Activated CD8-positive, alpha-beta T cell treated with anti-CD3 and anti-CD28 coated beads, Interleukin-2, amount 10 ng/mL, durations not matched to agents 7 days and 5 days (primary cell): ENCODE results near the gene TBX20. TPM values are rescaled to one million over a fixed set of nuclear protein-coding genes. Genes with fewer than 3 reads are reported as not detected.

Experiments used
- ATAC-seq: fragments of 150-1000 bp; cut with Tn5 transposase; one replicate; pipeline ENCODE4 v1.10.0; 2021; ENCODE audit warnings: moderate library complexity
- CTCF ChIA-PET: fragments of 350-600 bp; sonication (Branson Sonifier 250); formaldehyde crosslinking; loops from one replicate; lab custom pipeline; 2021; ENCODE audit warnings: antibody characterized with exemption; lab: Charles Lee
- POLR2A ChIA-PET: fragments of 350-600 bp; sonication (Branson Sonifier 250); formaldehyde crosslinking; loops from one replicate; lab custom pipeline; 2021; ENCODE audit warnings: antibody characterized with exemption; lab: Charles Lee
- DNase-seq: peaks from one replicate; pipeline ENCODE4 v3.0.0-alpha.2; 2020
- H3K27ac Mint-ChIP-seq: one replicate; pipeline ENCODE4 v1.8.0; 2021; ENCODE audit warnings: mild to moderate bottlenecking, mixed read lengths
- H3K27me3 Mint-ChIP-seq: one replicate; pipeline ENCODE4 v1.8.0; 2021; ENCODE audit warnings: low read depth, mixed read lengths
- H3K36me3 Mint-ChIP-seq: one replicate; pipeline ENCODE4 v1.8.0; 2021; ENCODE audit warnings: low read depth, mixed read lengths
- H3K4me1 Mint-ChIP-seq: one replicate; pipeline ENCODE4 v1.8.0; 2021; ENCODE audit warnings: low read depth, mixed read lengths
- H3K4me3 Mint-ChIP-seq: one replicate; pipeline ENCODE4 v1.8.0; 2021; ENCODE audit warnings: mild to moderate bottlenecking, mixed read lengths
- H3K9me3 Mint-ChIP-seq: one replicate; pipeline ENCODE4 v1.8.0; 2022; ENCODE audit warnings: mixed read lengths; ENCODE audit not compliant: insufficient read depth
- total RNA-seq, 2 experiments: library from RNA; stranded (reverse); gene quantifications; one replicate each; pipeline ENCODE4 v1.2.3, GENCODE V29; 2021

The TBX20 gene
- total RNA-seq, 2 experiments from 2014 or later = not detected

DNA sequence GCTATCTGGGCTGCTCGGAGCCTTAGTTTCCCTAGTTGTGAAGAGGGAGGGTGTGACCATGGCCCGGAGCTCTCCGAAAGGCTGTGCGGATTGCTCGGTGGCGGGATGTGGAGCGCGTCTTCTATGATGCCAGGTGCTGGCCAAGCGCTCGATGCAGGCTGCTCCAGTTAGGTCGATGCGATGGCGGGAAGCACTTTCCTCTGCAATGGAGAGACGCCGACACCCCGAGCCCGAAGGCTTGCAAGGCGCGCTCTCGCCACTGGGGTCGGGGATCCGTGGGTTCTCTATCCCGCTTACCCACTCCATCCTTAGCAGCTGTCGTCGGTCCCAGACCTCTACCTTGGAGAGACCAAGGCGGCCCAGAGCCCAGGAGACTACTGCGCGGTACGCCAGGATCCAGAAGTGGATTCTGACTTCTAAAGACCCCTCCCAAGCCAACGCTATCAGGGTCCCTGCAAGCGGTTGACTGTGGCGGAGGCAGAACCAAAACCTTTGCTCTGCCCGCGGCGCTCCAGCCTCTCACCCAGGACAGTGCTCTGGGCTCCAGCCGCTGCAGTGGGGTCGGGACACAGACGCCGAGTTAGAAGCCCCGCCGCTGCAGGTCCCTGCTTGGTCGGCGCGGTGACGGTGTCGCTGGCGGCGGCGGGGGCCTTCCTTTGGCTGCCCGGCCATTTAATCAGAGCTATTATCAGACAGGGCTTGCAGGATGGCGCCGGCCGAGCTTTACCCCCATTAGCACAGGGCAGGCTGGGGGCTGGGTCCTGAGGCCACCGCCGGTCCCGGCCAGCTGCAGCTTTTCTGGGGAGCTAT is 7.8 kb upstream of the TBX20 start:
- no peak for DNase-seq
- CTCF ChIA-PET = interaction anchor here (1.2 kb wide), 1 partner anchor 12 kb away, joined by 5 read pairs; no protein-coding TSS in a partner anchor

DNA sequence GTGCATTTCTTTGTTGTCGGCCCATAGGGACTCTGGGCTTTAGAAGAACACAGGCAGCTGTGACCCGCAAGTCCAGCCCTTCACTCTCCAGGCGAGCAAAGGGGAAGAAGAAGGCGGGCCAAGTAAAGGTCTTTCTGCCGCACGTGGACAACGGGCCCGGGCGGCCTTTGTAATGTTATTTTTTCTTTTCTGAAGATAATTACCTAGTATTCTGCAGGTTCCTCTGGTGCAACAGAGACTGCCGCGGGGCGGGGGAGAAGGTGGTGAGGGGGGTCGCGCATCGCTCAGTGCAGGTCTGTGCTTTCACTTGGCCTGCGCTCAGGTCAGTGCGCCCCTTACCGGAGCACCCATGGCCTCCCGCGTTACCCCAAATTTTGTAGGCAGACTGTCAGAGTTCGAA is 7.1 kb upstream of the TBX20 start:
- Mint-ChIP-seq H3K27ac (no peak overlapping the region), H3K27me3 (peaks cover 81% of the 10 kb centered on the region), H3K4me3 (no peak overlapping the region), H3K9me3 (peaks cover 10% of the 10 kb centered on the region), H3K36me3 (peaks cover 9% of the 10 kb centered on the region), H3K4me1 (peaks cover 3% of the 10 kb centered on the region)
- no peak for DNase-seq
- ChIA-PET POLR2A (no interaction called here), CTCF (no interaction called here)
- ATAC-seq = no peak

More for the DNA sequence above, 7.8 kb upstream of the TBX20 start:
- no peak overlapping the region for H3K27ac Mint-ChIP-seq
- H3K9me3 Mint-ChIP-seq = peaks cover 5% of the 10 kb centered on the region
- H3K36me3 Mint-ChIP-seq = peaks cover 6% of the 10 kb centered on the region
- H3K27me3 Mint-ChIP-seq = peaks cover 76% of the 10 kb centered on the region
- H3K4me3 Mint-ChIP-seq = no peak overlapping the region
- POLR2A ChIA-PET = no interaction called here
- peaks cover 3% of the 10 kb centered on the region for H3K4me1 Mint-ChIP-seq
- ATAC-seq = no peak

DNA sequence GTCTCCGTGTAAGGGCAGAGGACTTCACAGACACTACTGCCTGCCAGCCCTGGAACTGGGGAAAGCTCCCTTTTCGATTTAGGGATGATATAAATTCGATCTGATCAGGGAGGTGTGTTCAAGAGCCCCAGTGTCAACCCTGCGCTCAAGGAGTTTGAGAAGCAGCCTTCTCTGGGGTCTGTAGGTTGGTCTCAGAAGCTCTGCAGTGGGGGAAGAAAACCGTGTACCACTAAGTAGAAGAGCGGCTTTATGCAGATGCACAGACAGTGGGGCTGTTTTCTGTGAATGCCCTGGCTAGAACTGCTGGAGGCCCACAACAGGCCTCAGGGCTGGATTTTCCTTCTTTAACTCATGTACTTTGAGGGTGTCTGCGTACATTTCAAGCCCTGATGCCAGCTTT is 6.3 kb upstream of the TBX20 start:
- no peak overlapping the region for H3K4me3 Mint-ChIP-seq
- no peak for ATAC-seq
- ChIA-PET CTCF (no interaction called here), POLR2A (no interaction called here)
- no peak for DNase-seq
- H3K36me3 Mint-ChIP-seq = peaks cover 13% of the 10 kb centered on the region
- H3K27me3 Mint-ChIP-seq = peaks cover 86% of the 10 kb centered on the region
- peaks cover 10% of the 10 kb centered on the region for H3K9me3 Mint-ChIP-seq
- H3K4me1 Mint-ChIP-seq = peaks cover 3% of the 10 kb centered on the region
- no peak overlapping the region for H3K27ac Mint-ChIP-seq

DNA sequence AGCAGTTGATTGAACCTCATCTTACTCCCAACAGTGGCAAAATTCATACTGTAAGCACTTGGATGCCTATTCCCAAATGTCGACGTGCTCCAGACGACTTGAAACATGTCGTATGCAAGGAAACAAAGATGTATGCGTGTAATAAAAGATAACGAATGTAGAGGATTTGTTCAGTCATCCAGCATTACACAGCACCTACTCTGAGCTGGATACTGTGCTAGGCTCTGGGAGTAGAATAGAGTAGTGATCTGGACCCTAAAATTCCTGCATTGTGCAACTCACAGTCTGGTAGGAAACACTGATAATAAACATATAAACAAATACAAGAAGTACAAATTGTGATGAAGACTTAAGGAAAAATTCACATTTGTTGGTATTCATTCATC is 5.6 kb upstream of the TBX20 start:
- H3K36me3 Mint-ChIP-seq = peaks cover 16% of the 10 kb centered on the region

DNA sequence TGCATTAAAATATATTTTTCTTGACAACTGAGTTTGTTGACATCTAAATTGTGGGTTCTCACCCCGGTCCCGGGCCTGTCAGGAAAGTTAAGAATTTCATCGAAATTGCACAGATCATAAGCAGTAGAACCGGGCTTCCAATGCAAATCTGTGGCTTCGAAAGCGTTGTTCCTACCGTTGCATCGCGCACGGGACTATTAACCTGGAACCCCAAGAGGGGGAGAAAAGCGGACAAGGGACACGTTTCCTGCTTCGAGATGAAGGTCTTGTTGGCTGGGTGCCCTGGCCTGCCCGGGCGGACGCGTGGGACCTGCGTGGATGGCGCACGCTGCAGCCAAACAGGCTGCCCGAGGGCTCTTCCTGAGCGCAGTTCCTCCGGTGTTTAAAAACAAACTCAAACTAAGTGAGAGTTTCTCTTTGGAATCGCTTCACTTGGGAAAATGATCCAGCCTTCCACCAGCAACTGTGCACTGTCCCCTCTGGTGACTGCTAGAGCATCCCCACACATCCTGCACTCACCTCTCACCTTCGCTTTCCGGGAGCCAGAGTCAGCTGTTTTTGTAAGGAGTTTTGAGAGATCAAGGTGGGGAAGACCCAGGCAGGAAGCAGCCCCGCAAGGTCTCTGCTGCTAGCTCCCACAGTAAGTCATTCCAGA is 5.1 kb upstream of the TBX20 start:
- DNase-seq = no peak
- Mint-ChIP-seq H3K27me3 (peaks cover 88% of the 10 kb centered on the region), H3K36me3 (peaks cover 18% of the 10 kb centered on the region), H3K9me3 (peaks cover 10% of the 10 kb centered on the region), H3K27ac (peak overlapping the region; percentile 71), H3K4me3 (no peak overlapping the region), H3K4me1 (peaks cover 8% of the 10 kb centered on the region)
- CTCF ChIA-PET = no interaction called here
- POLR2A ChIA-PET = no interaction called here
- no peak for ATAC-seq

More for the DNA sequence above, 5.6 kb upstream of the TBX20 start:
- Mint-ChIP-seq H3K27me3 (peaks cover 84% of the 10 kb centered on the region), H3K27ac (no peak overlapping the region), H3K4me3 (no peak overlapping the region), H3K9me3 (peaks cover 10% of the 10 kb centered on the region), H3K4me1 (peaks cover 5% of the 10 kb centered on the region)
- ATAC-seq = no peak
- ChIA-PET CTCF (no interaction called here), POLR2A (no interaction called here)
- DNase-seq = no peak

DNA sequence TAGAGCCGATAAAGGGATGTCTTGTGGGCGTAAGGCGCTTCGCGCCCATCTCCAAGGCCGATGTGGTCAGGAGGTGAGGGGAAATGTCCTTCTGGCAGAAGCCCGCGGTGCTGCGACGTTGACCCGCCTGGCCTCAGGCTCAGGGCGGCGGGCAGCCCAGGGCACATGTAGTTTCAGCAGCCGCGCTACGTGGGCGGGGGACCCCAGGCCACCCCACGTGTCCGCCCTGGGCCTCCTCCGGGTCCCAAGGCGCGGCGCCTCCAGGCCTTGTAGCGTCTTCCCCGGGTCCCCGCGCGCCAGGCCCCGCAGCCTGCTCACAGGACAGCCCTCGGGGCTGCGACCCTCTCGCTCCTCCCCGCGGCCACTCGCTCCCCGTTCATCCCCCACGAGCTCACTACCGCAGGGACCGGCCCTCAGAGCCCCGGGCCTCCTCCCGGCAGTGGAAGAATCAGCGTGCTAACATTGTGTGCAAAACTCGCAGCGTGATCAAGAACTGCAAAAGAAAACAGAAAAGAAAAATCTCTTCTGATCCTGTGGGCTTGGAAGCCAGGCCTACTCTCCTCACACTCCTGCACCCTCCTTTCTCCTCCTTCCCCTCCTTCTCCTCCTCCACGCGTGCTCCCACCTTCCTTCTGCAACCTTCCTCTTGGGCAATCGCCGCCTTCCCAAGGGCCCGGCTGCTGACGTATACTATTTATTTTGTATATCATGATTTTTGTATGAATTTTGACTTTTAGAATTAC is 4.4 kb upstream of the TBX20 start:
- peaks cover 12% of the 10 kb centered on the region for H3K4me1 Mint-ChIP-seq
- peak overlapping the region; percentile 71 for H3K27ac Mint-ChIP-seq
- H3K4me3 Mint-ChIP-seq = peak overlapping the region; percentile 28
- H3K36me3 Mint-ChIP-seq = peaks cover 22% of the 10 kb centered on the region
- ChIA-PET CTCF (no interaction called here), POLR2A (no interaction called here)
- H3K27me3 Mint-ChIP-seq = peaks cover 87% of the 10 kb centered on the region
- H3K9me3 Mint-ChIP-seq = peaks cover 10% of the 10 kb centered on the region
- DNase-seq = no peak
- ATAC-seq = no peak

DNA sequence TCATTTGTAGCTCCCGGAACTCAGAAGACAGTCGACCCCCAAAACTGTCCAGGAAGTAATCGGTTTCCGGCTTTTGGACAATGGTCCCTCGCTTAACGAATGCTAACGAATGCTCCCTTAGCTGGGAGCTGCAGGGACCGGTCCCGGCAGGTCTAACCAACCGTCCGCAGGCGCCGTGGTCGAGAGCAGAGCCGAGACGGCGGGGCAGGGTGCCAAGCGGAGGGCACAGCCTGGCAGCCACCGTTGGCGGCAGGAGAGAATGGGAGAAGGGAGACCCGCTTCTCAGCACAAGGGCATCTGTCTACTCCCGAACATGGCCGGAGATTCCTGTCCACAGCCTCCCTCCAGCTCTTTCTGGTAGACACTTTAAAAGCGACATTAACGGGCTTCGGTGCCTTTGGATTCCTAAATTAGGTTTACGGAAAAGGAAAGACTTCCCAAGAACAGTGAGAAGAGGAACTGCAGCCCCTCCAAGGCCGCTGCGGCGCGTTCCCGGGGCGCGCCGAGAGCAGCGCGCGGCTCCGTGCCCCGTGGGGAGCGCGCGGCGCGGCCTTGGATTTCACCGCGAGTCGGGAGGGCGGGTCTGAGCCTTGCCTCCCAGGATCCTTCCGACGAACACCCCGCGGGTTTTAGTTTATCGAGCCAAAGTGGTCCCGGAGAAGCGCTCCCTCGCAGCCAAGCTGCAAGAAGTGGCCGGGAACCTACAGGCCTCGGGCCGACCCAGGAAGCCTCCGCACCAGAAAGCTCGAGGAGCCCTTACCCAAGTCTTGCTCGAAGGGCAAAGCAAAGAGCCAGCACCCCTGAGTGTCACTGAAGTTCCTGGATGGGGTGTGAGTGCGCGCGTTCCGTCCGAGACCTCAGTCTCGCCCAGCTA is 3.6 kb upstream of the TBX20 start:
- ChIA-PET CTCF (no interaction called here), POLR2A (no interaction called here)
- no peak for DNase-seq

DNA sequence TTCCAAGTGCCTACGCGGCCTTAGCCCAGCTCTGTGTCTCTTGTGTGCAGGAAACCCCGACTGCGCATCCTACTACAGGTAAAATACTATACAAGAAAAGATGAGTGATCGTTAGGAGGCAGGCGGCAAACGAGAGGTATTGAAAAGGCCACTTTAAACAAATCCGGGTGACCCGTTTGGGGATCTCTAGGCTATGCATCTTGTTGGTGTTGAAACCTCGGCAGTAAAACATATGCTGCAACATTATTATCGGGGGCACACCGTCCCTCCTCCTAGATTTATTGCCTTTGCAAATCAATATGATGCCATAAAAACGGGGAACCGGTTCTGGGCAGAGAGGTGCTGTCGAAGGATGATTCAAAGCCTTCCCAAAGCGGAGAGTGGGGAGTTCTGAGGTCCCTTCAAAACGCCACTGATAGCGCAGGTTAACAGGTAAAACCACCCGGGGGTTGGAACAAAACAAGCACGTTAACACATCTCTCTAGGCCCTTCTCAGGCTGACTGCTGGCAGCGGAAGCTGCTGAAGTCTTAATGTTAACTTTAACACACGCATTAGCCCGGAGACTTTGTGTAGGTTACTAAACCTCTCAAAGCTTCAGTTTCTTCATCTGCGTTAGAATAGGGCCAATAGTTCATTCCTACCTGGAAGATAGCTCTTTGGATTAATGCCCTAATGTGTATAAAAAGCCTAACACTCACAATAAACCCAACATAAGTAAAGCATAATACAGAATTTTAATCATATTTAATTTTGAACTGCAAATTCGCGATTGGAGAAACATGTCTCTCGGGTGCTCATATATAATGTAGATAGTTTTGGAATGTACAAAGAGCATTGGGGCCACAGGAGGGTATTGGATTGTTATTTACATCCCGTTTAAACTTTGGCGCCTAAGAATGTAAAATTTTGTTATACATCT is 2.6 kb upstream of the TBX20 start:
- H3K36me3 Mint-ChIP-seq = peaks cover 26% of the 10 kb centered on the region

More for the DNA sequence above, 3.6 kb upstream of the TBX20 start:
- Mint-ChIP-seq H3K27ac (peak overlapping the region; percentile 15), H3K36me3 (peaks cover 26% of the 10 kb centered on the region), H3K9me3 (peaks cover 10% of the 10 kb centered on the region), H3K27me3 (peaks cover 89% of the 10 kb centered on the region), H3K4me3 (peak overlapping the region; percentile 12), H3K4me1 (peaks cover 15% of the 10 kb centered on the region)
- no peak for ATAC-seq

DNA sequence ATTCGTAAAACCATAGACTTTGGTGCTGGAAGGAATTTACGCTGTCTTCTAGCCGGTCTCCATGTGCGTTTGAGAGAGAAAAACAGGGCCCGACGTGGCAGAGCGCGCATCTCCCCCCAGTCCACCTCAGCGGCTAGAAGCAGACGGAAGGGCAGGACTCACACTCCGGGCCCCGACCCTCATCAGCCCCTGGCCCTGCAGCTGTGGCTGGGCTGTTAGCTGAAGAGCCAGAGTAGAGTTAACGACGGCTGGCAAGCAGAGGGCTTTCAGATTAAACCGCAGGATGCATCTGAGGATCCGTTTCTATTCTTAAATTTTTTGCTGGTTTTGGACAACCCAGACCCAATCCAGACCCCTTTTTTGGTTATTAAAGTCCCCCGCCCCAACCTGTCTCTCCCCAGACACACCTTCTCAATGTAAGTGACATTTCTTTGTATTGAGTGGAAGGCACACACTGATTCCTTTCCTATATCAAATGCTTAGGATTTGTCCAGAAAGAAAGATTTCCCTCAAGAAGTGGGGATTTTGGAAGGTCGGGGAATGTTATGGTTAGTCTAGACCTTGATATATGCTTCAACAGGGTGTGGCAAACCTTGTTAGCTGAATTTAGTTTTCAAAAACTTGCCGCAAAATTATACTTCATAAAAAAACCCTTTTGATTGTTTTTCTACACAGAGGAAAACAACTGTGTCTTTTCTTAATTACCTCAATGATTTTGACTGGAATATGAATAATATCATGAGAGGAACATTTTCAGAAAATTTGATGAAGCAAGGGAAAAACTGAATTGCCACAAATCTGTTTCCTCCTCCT is 1.7 kb upstream of the TBX20 start:
- POLR2A ChIA-PET = no interaction called here
- Mint-ChIP-seq H3K36me3 (peaks cover 26% of the 10 kb centered on the region), H3K27ac (peak overlapping the region; percentile 52), H3K9me3 (peaks cover 10% of the 10 kb centered on the region), H3K4me1 (peaks cover 25% of the 10 kb centered on the region), H3K27me3 (peaks cover 89% of the 10 kb centered on the region), H3K4me3 (peak overlapping the region; percentile 22)
- no peak for DNase-seq
- ATAC-seq = no peak
- CTCF ChIA-PET = no interaction called here

More for the DNA sequence above, 2.6 kb upstream of the TBX20 start:
- peaks cover 10% of the 10 kb centered on the region for H3K9me3 Mint-ChIP-seq
- H3K4me3 Mint-ChIP-seq = no peak overlapping the region
- H3K27ac Mint-ChIP-seq = peak overlapping the region; percentile 52
- CTCF ChIA-PET = no interaction called here
- no peak for ATAC-seq
- no peak for DNase-seq
- POLR2A ChIA-PET = no interaction called here
- peaks cover 89% of the 10 kb centered on the region for H3K27me3 Mint-ChIP-seq
- peaks cover 20% of the 10 kb centered on the region for H3K4me1 Mint-ChIP-seq
